HG02884 (cell line): ENCODE results near the gene AMY1B.
"Not testable (repeated sequence)": the region's sequence is repeated elsewhere in the genome, so short reads cannot be mapped to it uniquely, and the experiment has no call there.

Experiments used
- ATAC-seq: cut with Tn5 transposase; IDR thresholded peaks from one replicate; pipeline ENCODE4 v1.9.1; 2021; ENCODE audit warnings: mild to moderate bottlenecking, moderate library complexity; ENCODE audit not compliant: unreplicated experiment

The AMY1B gene

GRCh38 chr1:103696110-103696509 lies at the start of gene AMY1B:
TSS of gene AMY1B (minus strand) at chr1:103696210. CDS start at chr1:103695639, 571 bp downstream.
- ATAC-seq, result not testable (repeated sequence)

- ATAC-seq, result not testable (repeated sequence)
These were observed 49.0 kb upstream of the AMY1B start for GRCh38 chr1:103745040-103745439.

- ATAC-seq, result not testable (repeated sequence)
These were observed 48.4 kb upstream of the AMY1B start for GRCh38 chr1:103744449-103744848.

GRCh38 chr1:103738031-103738430 lies 42.0 kb upstream of the AMY1B start:
- ATAC-seq, result not testable (repeated sequence)

- not testable (repeated sequence) for ATAC-seq
These were observed 39.3 kb upstream of the AMY1B start for GRCh38 chr1:103735334-103735733.

- ATAC-seq, result not testable (repeated sequence)
These were observed 25.5 kb upstream of the AMY1B start for GRCh38 chr1:103721473-103721872.

- ATAC-seq, result not testable (repeated sequence)
These were observed 21.4 kb upstream of the AMY1B start for GRCh38 chr1:103717404-103717803.

GRCh38 chr1:103710381-103710780 lies 14.4 kb upstream of the AMY1B start:
- not testable (repeated sequence) for ATAC-seq

- not testable (repeated sequence) for ATAC-seq
These were observed 11.7 kb upstream of the AMY1B start for GRCh38 chr1:103707670-103708069.

GRCh38 chr1:103701256-103701655 lies 5.2 kb upstream of the AMY1B start:
- ATAC-seq, result not testable (repeated sequence)

- ATAC-seq, result not testable (repeated sequence)
These were observed 4.7 kb upstream of the AMY1B start for GRCh38 chr1:103700669-103701068.

GRCh38 chr1:103697430-103697829 lies 1.4 kb upstream of the AMY1B start:
- not testable (repeated sequence) for ATAC-seq

GRCh38 chr1:103676335-103676734 lies 19.7 kb downstream of the AMY1B start:
- ATAC-seq, result not testable (repeated sequence)

- ATAC-seq, result not testable (repeated sequence)
These were observed 40.5 kb downstream of the AMY1B start, which contains the start of gene AMY1A for GRCh38 chr1:103655460-103655859. TSS of gene AMY1A (plus strand) at chr1:103655760. CDS start at chr1:103656331, 571 bp downstream.

GRCh38 chr1:103654133-103654532 lies 41.9 kb downstream of the AMY1B start:
- not testable (repeated sequence) for ATAC-seq

GRCh38 chr1:103650889-103651288 lies 45.1 kb downstream of the AMY1B start:
- ATAC-seq, result not testable (repeated sequence)

GRCh38 chr1:103650305-103650704 lies 45.7 kb downstream of the AMY1B start:
- not testable (repeated sequence) for ATAC-seq

GRCh38 chr1:103643908-103644307 lies 52.1 kb downstream of the AMY1B start:
- ATAC-seq, result not testable (repeated sequence)

GRCh38 chr1:103641194-103641593 lies 54.8 kb downstream of the AMY1B start:
- not testable (repeated sequence) for ATAC-seq
